ENCODE measurements around the gene NINJ1. TPM values are rescaled to one million over a fixed set of nuclear protein-coding genes. Genes with fewer than 3 reads are reported as not detected.
A peak's percentile ranks its signal among the peaks of the same experiment; 100 is the strongest.

NINJ1 gene
- total and polyA plus RNA-seq, 2 of the 13 experiments (the other 11 are each of a cell fraction or from before 2014, with no cell fraction given) = 81.2 to 92.1 TPM

- TF ChIP-seq HES4 (CRISPR knock-in tag; IDR thresholded peaks at IDR 0.05; ENCODE audit: borderline replicate concordance) (no peak; the same call in 1 of the 2 replicates), MIER3 (CRISPR knock-in tag; IDR thresholded peaks at IDR 0.05; ENCODE audit: borderline replicate concordance) (peak; percentile 87; the same call in 1 of the 2 replicates), NR2F1 (CRISPR knock-in tag; IDR thresholded peaks at IDR 0.05) (0 out of 4 replicates have a peak, but pooled peaks of 1 of the 2 experiments have one; percentile 31), ZSCAN29 (CRISPR knock-in tag; conservative IDR thresholded peaks at IDR 0.05) (peak; percentile 67; the same call in 1 of the 2 replicates), NFYC (CRISPR knock-in tag; IDR thresholded peaks at IDR 0.05) (no peak; the same call in 1 of the 2 replicates), ZBTB2 (CRISPR knock-in tag; IDR thresholded peaks at IDR 0.05; ENCODE audit: low read depth) (no peak), SP140L (CRISPR knock-in tag; IDR thresholded peaks at IDR 0.05; ENCODE audit: borderline replicate concordance) (no peak), ZNF580 (CRISPR knock-in tag; IDR thresholded peaks at IDR 0.05; ENCODE audit: borderline replicate concordance, low read depth) (peak; percentile 87; the same call in 1 of the 2 replicates), FOXJ3 (CRISPR knock-in tag; IDR thresholded peaks at IDR 0.05; ENCODE audit: borderline replicate concordance) (no peak; the same call in 1 of the 2 replicates), ZNF281 (CRISPR knock-in tag; IDR thresholded peaks at IDR 0.05; ENCODE audit: borderline replicate concordance) (peak; percentile 58; the same call in 1 of the 2 replicates), ZNF879 (CRISPR knock-in tag; IDR thresholded peaks at IDR 0.05) (no peak), TFAP4 (IDR thresholded peaks at IDR 0.05; ENCODE audit: borderline replicate concordance, low read depth) (peak; percentile 75; the same call in 1 of the 2 replicates), ZNF44 (CRISPR knock-in tag; IDR thresholded peaks at IDR 0.05) (no peak), NFKB2 (CRISPR knock-in tag; IDR thresholded peaks at IDR 0.05; ENCODE audit: borderline replicate concordance) (peak; percentile 65; the same call in 1 of the 2 replicates), KLF9 (CRISPR knock-in tag; IDR thresholded peaks at IDR 0.05; ENCODE audit: low read depth) (peak; percentile 57; the same call in 1 of the 2 replicates), HIC2 (CRISPR knock-in tag; IDR thresholded peaks at IDR 0.05; ENCODE audit: low read depth) (peak; percentile 85; the same call in 1 of the 2 replicates), ZNF737 (CRISPR knock-in tag; IDR thresholded peaks at IDR 0.05; ENCODE audit: borderline replicate concordance) (no peak), ZNF143 (CRISPR knock-in tag; IDR thresholded peaks at IDR 0.05) (no peak; the same call in 1 of the 2 replicates), KDM1A (CRISPR knock-in tag; IDR thresholded peaks at IDR 0.05) (no peak), ZNF556 (CRISPR knock-in tag; IDR thresholded peaks at IDR 0.05; ENCODE audit: borderline replicate concordance) (peak; percentile 61; the same call in 1 of the 2 replicates), ZNF468 (CRISPR knock-in tag; IDR thresholded peaks at IDR 0.05) (no peak)
Observed at GRCh38 chr9:93119953-93120845, 13.9 kb downstream of the NINJ1 start (continued).
